AG04449 (cell line): ENCODE data around the gene TPD52L1.

Experiments used
- CTCF ChIA-PET: fragments of 350-600 bp; formaldehyde crosslinking; extraction: SDS; loops from one replicate; lab custom pipeline; 2021; ENCODE audit warnings: antibody characterized with exemption; lab: Yijun Ruan, JAX
- POLR2A ChIA-PET: fragments of 400-600, 350-600 bp; formaldehyde crosslinking; extraction: SDS; loops from one replicate; lab custom pipeline; 2020; ENCODE audit warnings: antibody characterized with exemption, inconsistent platforms; lab: Yijun Ruan, JAX
- DNase-seq: peaks from one replicate; pipeline ENCODE4 v3.0.0-alpha.2; 2010; ENCODE audit warnings: low read depth, low spot score
- H3K4me3 ChIP-seq: 2 replicates; pipeline ENCODE4 v1.5.1; 2011; ENCODE audit warnings: low read depth, mild to moderate bottlenecking, control low read depth, low read length
- TF ChIP-seq, protein P1 (sequence below): IDR thresholded peaks from one replicate; pipeline ENCODE4 v1.5.1; 2011; ENCODE audit warnings: mild to moderate bottlenecking, moderate library complexity, low read length, control low read depth, inconsistent platforms; ENCODE audit not compliant: insufficient read depth; ENCODE audit errors: missing control alignments

Gene TPD52L1

DNA sequence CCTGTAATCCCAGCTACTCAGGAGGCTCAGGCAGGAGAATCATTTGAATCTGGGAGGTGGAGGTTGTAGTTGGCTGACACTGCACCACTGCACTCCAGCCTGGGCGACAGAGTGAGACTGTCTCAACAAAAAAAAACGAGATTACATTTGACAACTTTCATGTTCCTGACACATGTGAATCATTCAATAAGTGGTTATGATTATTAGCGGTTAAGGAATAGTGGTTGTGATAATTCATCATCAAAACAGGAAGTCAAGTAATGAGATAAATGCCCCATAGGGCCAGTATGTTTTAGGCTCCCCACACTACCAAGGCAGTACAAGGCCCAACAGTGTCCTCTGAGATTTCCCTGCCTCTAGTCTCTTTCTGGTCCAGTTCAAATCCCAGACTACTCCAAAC lies 145.7 kb downstream of the TPD52L1 start:
- ChIA-PET POLR2A (no interaction called here), CTCF (interaction anchor here (0.6 to 1.4 kb wide), 3 partner anchors 107 to 185 kb away, joined by 3 read pairs; no protein-coding TSS in a partner anchor)
- H3K4me3 ChIP-seq: no peak overlapping the region
- TF ChIP-seq, protein P1, sequence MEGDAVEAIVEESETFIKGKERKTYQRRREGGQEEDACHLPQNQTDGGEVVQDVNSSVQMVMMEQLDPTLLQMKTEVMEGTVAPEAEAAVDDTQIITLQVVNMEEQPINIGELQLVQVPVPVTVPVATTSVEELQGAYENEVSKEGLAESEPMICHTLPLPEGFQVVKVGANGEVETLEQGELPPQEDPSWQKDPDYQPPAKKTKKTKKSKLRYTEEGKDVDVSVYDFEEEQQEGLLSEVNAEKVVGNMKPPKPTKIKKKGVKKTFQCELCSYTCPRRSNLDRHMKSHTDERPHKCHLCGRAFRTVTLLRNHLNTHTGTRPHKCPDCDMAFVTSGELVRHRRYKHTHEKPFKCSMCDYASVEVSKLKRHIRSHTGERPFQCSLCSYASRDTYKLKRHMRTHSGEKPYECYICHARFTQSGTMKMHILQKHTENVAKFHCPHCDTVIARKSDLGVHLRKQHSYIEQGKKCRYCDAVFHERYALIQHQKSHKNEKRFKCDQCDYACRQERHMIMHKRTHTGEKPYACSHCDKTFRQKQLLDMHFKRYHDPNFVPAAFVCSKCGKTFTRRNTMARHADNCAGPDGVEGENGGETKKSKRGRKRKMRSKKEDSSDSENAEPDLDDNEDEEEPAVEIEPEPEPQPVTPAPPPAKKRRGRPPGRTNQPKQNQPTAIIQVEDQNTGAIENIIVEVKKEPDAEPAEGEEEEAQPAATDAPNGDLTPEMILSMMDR: no peak
- no peak for DNase-seq

DNA sequence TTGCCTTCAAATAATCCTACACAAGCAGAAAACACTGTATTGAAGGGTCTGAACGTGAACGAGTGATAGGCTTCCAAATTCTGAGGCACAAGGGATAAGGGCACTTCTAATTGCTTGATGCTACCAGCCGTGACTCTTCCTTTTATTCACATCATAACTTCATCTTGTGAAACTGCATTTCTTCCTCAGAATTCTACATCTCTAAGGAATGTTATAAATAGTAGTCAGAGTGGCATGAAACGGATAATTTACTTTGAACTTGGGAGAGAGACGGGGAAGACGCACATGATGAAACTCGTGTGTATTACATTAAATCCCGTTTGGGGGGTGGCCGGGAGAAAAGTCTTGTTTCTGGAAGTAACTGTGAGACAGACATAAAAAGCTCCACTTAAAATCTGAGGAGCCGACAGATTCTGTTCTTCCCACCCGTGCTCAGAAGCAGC lies 147.4 kb downstream of the TPD52L1 start:
- CTCF ChIA-PET: interaction anchor here (1.2 to 2.4 kb wide), 8 partner anchors 8 to 187 kb away, joined by 4 to 19 read pairs (median 6); no protein-coding TSS in a partner anchor
- TF ChIP-seq, protein P1: no peak
- POLR2A ChIA-PET: interaction anchor here (0.7 to 1.5 kb wide), 8 partner anchors 38 to 656 kb away, joined by 3 to 12 read pairs (median 4); partner anchors contain the start of genes NCOA7 and TPD52L1
- no peak for DNase-seq
- peak overlapping the region; percentile 69 for H3K4me3 ChIP-seq

DNA sequence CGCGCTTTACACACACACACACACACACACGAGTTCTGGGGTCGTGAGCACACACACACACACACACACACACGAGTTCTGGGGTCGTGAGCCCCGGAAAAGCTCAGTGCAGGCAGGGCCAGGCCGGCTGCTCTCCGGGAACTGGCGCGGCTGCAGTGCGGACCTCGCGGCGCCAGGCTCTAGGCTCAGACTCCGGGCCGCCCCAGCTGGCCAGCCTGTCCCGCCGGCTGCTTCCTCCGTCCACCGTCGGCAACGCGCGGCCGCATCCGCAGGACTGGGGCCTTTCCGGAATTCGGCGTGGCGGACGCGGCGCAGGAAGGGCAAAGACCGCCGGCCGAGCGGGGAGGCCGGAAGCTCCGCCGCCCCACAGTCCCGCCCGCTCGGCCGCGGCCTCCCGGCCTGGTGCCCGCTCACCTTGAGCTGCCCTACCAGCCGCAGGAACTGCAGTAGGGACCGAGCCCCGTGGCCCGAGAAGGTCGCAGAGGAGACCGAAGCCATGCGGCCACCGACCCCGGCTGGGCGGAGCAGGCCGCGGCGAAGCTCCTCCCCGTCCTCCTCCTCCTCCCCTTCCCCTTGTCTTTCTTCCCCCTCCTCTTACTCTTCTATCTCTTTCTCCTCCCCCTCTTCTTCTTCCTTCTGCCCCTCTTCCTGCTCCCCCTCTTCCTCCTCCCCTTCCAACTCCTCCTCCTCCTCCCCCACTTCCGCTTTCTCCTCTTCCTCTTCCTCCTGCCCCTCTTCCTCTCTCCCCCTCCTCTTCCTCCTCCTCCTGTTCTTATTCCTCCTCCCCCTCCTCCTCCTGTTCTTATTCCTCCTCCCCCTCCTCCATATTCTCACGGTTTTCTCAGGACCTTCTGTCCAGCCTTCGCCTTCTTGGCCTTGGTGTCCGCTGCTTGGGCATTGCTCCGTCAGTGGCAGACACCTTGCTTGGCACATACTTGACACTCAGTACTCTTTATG lies 148.1 kb downstream of the TPD52L1 start, which contains the start of gene HDDC2:
HDDC2 (minus strand) TSS at position 533 of the 957 bp plus-strand sequence; CDS start at position 498, 35 bp downstream.
- H3K4me3 ChIP-seq: peak within 1 kb of the TSS; percentile 69
- no peak for DNase-seq
- CTCF ChIA-PET: interaction anchor here (1.4 to 2.4 kb wide), 7 partner anchors 8 to 458 kb away, joined by 3 to 19 read pairs (median 7); no protein-coding TSS in a partner anchor
- POLR2A ChIA-PET: interaction anchor here (0.7 to 1.5 kb wide), 12 partner anchors 39 to 655 kb away, joined by 3 to 12 read pairs (median 4); partner anchors contain the start of genes NCOA7 and TPD52L1
- TF ChIP-seq, protein P1: no peak

DNA sequence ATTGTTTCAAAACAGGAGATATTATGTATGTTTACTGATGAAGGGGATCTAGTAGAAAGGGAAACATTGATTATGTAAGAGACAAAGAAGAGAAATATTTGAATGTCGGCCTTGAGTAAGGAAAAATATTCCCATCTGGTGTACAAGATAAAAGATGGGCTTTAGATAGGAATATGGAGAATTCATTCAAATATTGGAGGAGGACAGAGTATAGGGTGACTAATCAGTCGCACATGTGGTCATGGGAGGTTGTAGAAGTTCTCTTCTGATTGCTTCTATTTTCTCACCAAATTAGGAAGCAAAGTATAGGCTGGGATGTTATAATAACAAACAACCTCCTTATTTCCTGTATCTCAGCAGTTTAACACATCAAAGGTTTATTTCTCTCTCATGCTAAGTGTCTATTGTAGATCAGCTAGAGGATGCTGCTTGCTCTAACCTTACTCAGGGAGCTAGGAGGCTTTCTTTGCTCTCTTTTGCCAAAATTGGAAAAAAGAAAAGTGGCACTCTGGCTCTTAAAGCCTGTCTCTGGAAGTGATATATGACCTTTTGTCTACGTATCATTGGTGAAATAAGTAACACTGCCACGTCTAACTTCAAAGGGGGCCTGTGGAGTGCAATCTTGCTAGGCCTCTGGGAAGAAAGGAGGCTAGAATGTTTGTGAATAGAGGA lies 149.4 kb downstream of the TPD52L1 start:
- CTCF ChIA-PET: interaction anchor here (1.4 to 2.4 kb wide), 4 partner anchors 8 to 457 kb away, joined by 3 to 19 read pairs (median 8); no protein-coding TSS in a partner anchor
- POLR2A ChIA-PET: interaction anchor here (1.1 kb wide), 1 partner anchor 341 kb away, joined by 3 read pairs; no protein-coding TSS in a partner anchor
- no peak overlapping the region for H3K4me3 ChIP-seq
- no peak for DNase-seq
- TF ChIP-seq, protein P1: no peak

DNA sequence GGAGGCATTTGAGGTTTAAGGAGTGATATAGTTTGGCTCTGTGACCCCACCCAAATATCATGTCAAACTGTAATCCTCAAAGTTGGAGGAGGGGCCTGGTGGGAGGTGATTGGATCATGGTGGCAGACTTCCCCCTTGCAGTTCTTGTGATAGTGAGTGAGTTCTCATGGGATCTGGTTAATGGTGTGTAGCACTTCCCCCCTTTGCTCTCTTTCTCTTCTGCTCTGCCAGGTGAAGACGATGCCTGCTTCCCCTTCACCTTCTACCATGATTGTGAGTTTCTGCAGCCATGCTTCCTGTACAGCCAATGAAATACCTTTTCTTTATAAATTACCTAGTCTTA lies 149.9 kb downstream of the TPD52L1 start:
- TF ChIP-seq, protein P1: no peak
- H3K4me3 ChIP-seq: no peak overlapping the region
- no peak for DNase-seq
- ChIA-PET POLR2A (no interaction called here), CTCF (no interaction called here)
